ENCODE data around the gene GDF7.

Gene GDF7

GRCh38 chr2:20629181-20629580 lies 37.8 kb upstream of the GDF7 start:
- DNase-seq (ENCODE audit: low spot score): no peak

GRCh38 chr2:20629581-20630171 lies 37.3 kb upstream of the GDF7 start:
- DNase-seq (ENCODE audit: low spot score): no peak

- no peak for DNase-seq (ENCODE audit: low spot score)
Measured at GRCh38 chr2:20630967-20631366, 36.0 kb upstream of the GDF7 start.

- no peak for DNase-seq (ENCODE audit: low spot score)
Measured at GRCh38 chr2:20631617-20632307, 35.2 kb upstream of the GDF7 start.

GRCh38 chr2:20632446-20632990 lies 34.4 kb upstream of the GDF7 start:
- DNase-seq (ENCODE audit: low spot score): no peak

- no peak for DNase-seq (ENCODE audit: low spot score)
Measured at GRCh38 chr2:20633001-20633400, 33.9 kb upstream of the GDF7 start.

GRCh38 chr2:20633794-20634506 lies 33.0 kb upstream of the GDF7 start:
- no peak for DNase-seq (ENCODE audit: low spot score)

- no peak for DNase-seq (ENCODE audit: low spot score)
Measured at GRCh38 chr2:20634507-20635112, 32.3 kb upstream of the GDF7 start.

- DNase-seq (ENCODE audit: low spot score): no peak
Measured at GRCh38 chr2:20635113-20635510, 31.8 kb upstream of the GDF7 start.

- peak; percentile 93 for DNase-seq (ENCODE audit: low spot score)
Measured at GRCh38 chr2:20635675-20636584, 31.0 kb upstream of the GDF7 start.

GRCh38 chr2:20637147-20637546 lies 29.8 kb upstream of the GDF7 start:
- no peak for DNase-seq (ENCODE audit: low spot score)

GRCh38 chr2:20638014-20638413 lies 28.9 kb upstream of the GDF7 start:
- DNase-seq (ENCODE audit: low spot score): no peak

GRCh38 chr2:20638646-20639430 lies 28.1 kb upstream of the GDF7 start:
- no peak for DNase-seq (ENCODE audit: low spot score)

GRCh38 chr2:20640411-20641122 lies 26.4 kb upstream of the GDF7 start:
- DNase-seq (ENCODE audit: low spot score): no peak

- DNase-seq (ENCODE audit: low spot score): no peak
Measured at GRCh38 chr2:20641123-20641985, 25.6 kb upstream of the GDF7 start.

- peak; percentile 87 for DNase-seq (ENCODE audit: low spot score)
Measured at GRCh38 chr2:20642055-20642971, 24.6 kb upstream of the GDF7 start.

GRCh38 chr2:20643060-20643459 lies 23.9 kb upstream of the GDF7 start:
- DNase-seq (ENCODE audit: low spot score): no peak

- no peak for DNase-seq (ENCODE audit: low spot score)
Measured at GRCh38 chr2:20643826-20644225, 23.1 kb upstream of the GDF7 start.

Data from left forelimb (tissue), 1 donor.